ENCODE measurements around the gene ABCC6. TPM values are rescaled to one million over a fixed set of nuclear protein-coding genes. Genes with fewer than 3 reads are reported as not detected.

The ABCC6 gene
- total and polyA plus RNA-seq, 2 of the 4 experiments (the other 2 are of a cell fraction), result 0.36 to 1.3 TPM

DNA sequence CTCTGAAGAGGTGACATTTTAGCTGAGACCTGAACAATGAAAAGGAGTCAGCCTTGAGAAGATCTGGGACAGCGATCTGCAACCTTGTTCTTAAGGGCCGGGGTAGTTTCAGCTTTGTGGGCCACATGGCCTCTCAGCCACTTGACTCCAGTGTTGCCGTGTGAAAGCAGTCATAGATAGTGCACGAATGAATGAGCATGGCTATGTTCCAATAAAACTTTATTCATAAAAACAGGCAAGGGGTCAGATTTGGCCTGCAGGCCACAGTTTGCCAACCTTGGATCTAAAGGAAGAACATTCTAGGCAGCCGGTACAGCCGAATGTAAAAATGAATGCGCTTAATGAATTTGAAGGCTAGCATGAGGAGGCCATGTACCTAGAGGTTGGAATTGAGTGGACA lies 83.5 kb downstream of the ABCC6 start:
- Histone ChIP-seq H3K36me3 (ENCODE audit: control insufficient read depth, insufficient read depth, low read length) (peaks cover 90% of the 10 kb centered on the region), H2BK15ac (ENCODE audit: low read depth, low read length) (no peak overlapping the region), H2BK5ac (ENCODE audit: low read depth, low read length, poor library complexity, severe bottlenecking) (no peak overlapping the region), H3K27me3 (ENCODE audit: control insufficient read depth, insufficient read depth, low read length) (no peaks in the 10 kb centered on the region), H3K23ac (ENCODE audit: low read depth, low read length) (no peak overlapping the region), H3K4me3 (ENCODE audit: insufficient read depth, low read depth, low read length) (no peak overlapping the region), H3K56ac (ENCODE audit: extremely low read depth, insufficient read depth, low read length) (no peak overlapping the region), H3K14ac (replicated peaks; ENCODE audit: low read depth, low read length) (no peak overlapping the region), H3K4me1 (ENCODE audit: control insufficient read depth, insufficient read depth, low read length) (no peaks in the 10 kb centered on the region), H2AFZ (replicated peaks; ENCODE audit: low read length, poor library complexity) (no peak overlapping the region), H2AK9ac (replicated peaks; ENCODE audit: low read depth, low read length, poor library complexity) (no peak overlapping the region), H3K9me3 (ENCODE audit: control insufficient read depth, insufficient read depth, low read length) (no peaks in the 10 kb centered on the region), H4K20me1 (ENCODE audit: insufficient read depth, low read length) (peaks cover 20% of the 10 kb centered on the region), H3K9ac (ENCODE audit: low read depth, low read length) (no peak overlapping the region), H3K4ac (ENCODE audit: low read depth, low read length) (no peak overlapping the region), H3K9me1 (ENCODE audit: insufficient read depth, low read length) (peaks cover 10% of the 10 kb centered on the region), H3K4me2 (ENCODE audit: low read depth, low read length) (no peak overlapping the region), H4K5ac (ENCODE audit: low read depth, low read length) (no peak overlapping the region), H2BK20ac (ENCODE audit: low read depth, low read length) (no peak overlapping the region), H2AK5ac (ENCODE audit: low read depth, low read length) (no peak overlapping the region), H3K79me1 (ENCODE audit: low read depth in 1 of 2, low read length in 2 of 2) (peaks cover 13 to 35% of the 10 kb centered on the region in 2 experiments), H3K27ac (ENCODE audit: insufficient read depth, low read length) (no peak overlapping the region), H3K18ac (ENCODE audit: low read depth, low read length) (no peak overlapping the region), H2BK120ac (ENCODE audit: low read depth, low read length) (no peak overlapping the region), H4K91ac (ENCODE audit: insufficient read depth, low read depth, low read length) (no peak overlapping the region), H4K8ac (ENCODE audit: low read depth in 2 of 2, low read length in 2 of 2) (no peak overlapping the region)
- WGBS, 2 experiments (ENCODE audit: extremely low coverage in 2 of 2, insufficient read length in 1 of 2), result no CpG with 5 or more reads among the region's 7 CpGs
- POLR2A ChIA-PET (ENCODE audit: unreplicated experiment), result no interaction called here
- dilution Hi-C loops (cut with HindIII; ENCODE audit: low sequenced_read_pairs, unreplicated experiment), result no loop called here
- intact Hi-C loops (cut with micrococcal nuclease), result no loop called here
- BruUV-seq (replicated peaks), result no TSS peak
- DNase-seq (no peak), ATAC-seq (ENCODE audit: low read depth) (no peak)
- CTCF ChIA-PET, result no interaction called here
- in situ Hi-C loops (cut with MboI; ENCODE audit: low sequenced_read_pairs), result no loop called here
- TF ChIP-seq, protein P1, sequence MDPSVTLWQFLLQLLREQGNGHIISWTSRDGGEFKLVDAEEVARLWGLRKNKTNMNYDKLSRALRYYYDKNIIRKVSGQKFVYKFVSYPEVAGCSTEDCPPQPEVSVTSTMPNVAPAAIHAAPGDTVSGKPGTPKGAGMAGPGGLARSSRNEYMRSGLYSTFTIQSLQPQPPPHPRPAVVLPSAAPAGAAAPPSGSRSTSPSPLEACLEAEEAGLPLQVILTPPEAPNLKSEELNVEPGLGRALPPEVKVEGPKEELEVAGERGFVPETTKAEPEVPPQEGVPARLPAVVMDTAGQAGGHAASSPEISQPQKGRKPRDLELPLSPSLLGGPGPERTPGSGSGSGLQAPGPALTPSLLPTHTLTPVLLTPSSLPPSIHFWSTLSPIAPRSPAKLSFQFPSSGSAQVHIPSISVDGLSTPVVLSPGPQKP (IDR thresholded peaks at IDR 0.05; ENCODE audit: borderline replicate concordance, low read depth, low read length), result no peak
- TF ChIP-seq NFE2L2 (IDR thresholded peaks at IDR 0.05; ENCODE audit: low read depth, low read length) (no peak), RAD21 (IDR thresholded peaks at IDR 0.05; ENCODE audit: low read length) (no peak)

Data from IMR-90 (cell line).